ENCODE data around the gene EXOC7.
A peak's percentile ranks its signal among the peaks of the same experiment; 100 is the strongest.

EXOC7 gene

GRCh38 chr17:76135810-76136188 is 32.2 kb upstream of the EXOC7 start:
- H3K9me3 Mint-ChIP-seq, result no peaks in the 10 kb centered on the region
- H3K4me3 Mint-ChIP-seq, result no peak overlapping the region
- DNase-seq (ENCODE audit: low spot score in 2 of 2) (no peak), ATAC-seq (replicated peaks; ENCODE audit: extremely low read depth, poor library complexity, severe bottlenecking) (no peak)
- H3K4me1 Mint-ChIP-seq, result peaks cover 27% of the 10 kb centered on the region
- no peaks in the 10 kb centered on the region for H3K36me3 Mint-ChIP-seq (ENCODE audit: insufficient read depth)
- H3K27me3 Mint-ChIP-seq, result peaks cover 9% of the 10 kb centered on the region
- no peak overlapping the region for H3K27ac Mint-ChIP-seq (ENCODE audit: low read depth)

DNA sequence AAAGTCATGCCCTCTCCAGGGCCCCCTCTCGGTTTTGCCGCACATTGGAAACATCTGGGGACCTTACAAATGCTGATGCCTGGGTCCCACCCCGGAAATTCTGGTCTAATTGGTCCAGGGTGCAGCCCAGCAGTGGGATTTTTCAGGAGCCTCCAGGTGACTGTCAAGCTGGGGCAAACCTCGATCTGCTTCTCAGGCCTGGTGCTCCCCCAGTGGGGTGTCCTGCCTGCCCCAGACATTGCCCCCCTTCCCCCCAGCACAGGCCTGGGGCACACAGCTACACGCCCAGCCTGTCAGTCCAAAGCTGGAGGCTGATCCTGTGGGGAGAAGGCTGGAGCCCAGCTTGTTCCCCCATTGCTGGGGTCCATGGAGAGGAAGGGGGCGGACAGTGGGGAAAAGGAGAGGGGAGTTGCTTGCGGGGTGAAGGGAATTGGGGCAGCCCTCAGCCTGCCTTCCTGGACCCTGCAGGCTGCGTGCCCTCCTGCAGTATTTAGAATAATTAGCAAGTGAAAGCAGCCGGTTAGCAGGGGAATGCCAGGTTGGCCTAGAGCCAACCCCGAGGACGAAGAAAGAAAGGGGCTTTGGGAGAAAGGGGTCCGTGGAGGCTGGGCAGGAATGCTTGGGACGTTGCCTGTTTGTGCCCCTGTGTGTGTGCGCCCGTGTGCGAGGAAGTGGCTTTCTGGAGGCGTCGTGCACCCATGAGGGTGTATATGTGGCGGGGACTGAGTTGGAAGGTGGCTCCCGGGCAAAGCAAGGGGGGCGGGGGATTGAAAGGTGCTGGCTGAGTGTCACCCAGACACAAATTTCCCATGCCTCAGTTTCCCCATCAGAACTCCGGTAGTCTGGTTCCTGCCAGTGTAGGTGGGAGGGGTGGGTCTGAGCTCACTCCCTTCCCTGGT is 31.6 kb upstream of the EXOC7 start:
- Mint-ChIP-seq H3K27ac (ENCODE audit: low read depth) (peak overlapping the region; percentile 9), H3K9me3 (no peaks in the 10 kb centered on the region), H3K4me1 (peaks cover 20% of the 10 kb centered on the region), H3K36me3 (ENCODE audit: insufficient read depth) (no peaks in the 10 kb centered on the region), H3K27me3 (peaks cover 2% of the 10 kb centered on the region), H3K4me3 (no peak overlapping the region)
- ATAC-seq (replicated peaks; ENCODE audit: extremely low read depth, poor library complexity, severe bottlenecking) (peak; percentile 41), DNase-seq (ENCODE audit: low spot score in 2 of 2) (no peak)

GRCh38 chr17:76132574-76133338 is 29.2 kb upstream of the EXOC7 start:
- no peak overlapping the region for H3K27ac Mint-ChIP-seq (ENCODE audit: low read depth)
- no peak overlapping the region for H3K4me3 Mint-ChIP-seq
- H3K27me3 Mint-ChIP-seq, result no peaks in the 10 kb centered on the region
- H3K4me1 Mint-ChIP-seq, result peaks cover 16% of the 10 kb centered on the region
- H3K36me3 Mint-ChIP-seq (ENCODE audit: insufficient read depth), result no peaks in the 10 kb centered on the region
- no peaks in the 10 kb centered on the region for H3K9me3 Mint-ChIP-seq
- DNase-seq (ENCODE audit: low spot score in 2 of 2) (no peak), ATAC-seq (replicated peaks; ENCODE audit: extremely low read depth, poor library complexity, severe bottlenecking) (no peak)

- Mint-ChIP-seq H3K27me3 (no peaks in the 10 kb centered on the region), H3K4me1 (peaks cover 16% of the 10 kb centered on the region), H3K9me3 (no peaks in the 10 kb centered on the region), H3K27ac (ENCODE audit: low read depth) (peak overlapping the region; percentile 58), H3K4me3 (no peak overlapping the region), H3K36me3 (ENCODE audit: insufficient read depth) (no peaks in the 10 kb centered on the region)
- DNase-seq (ENCODE audit: low spot score in 2 of 2), result no peak
- ATAC-seq (replicated peaks; ENCODE audit: extremely low read depth, poor library complexity, severe bottlenecking), result no peak
These were observed 28.3 kb upstream of the EXOC7 start for GRCh38 chr17:76131692-76132573.

- DNase-seq (ENCODE audit: low spot score in 2 of 2) (no peak), ATAC-seq (replicated peaks; ENCODE audit: extremely low read depth, poor library complexity, severe bottlenecking) (no peak)
- no peaks in the 10 kb centered on the region for H3K27me3 Mint-ChIP-seq
- no peaks in the 10 kb centered on the region for H3K9me3 Mint-ChIP-seq
- no peaks in the 10 kb centered on the region for H3K36me3 Mint-ChIP-seq (ENCODE audit: insufficient read depth)
- H3K4me1 Mint-ChIP-seq, result peaks cover 16% of the 10 kb centered on the region
- peak overlapping the region; percentile 58 for H3K27ac Mint-ChIP-seq (ENCODE audit: low read depth)
- H3K4me3 Mint-ChIP-seq, result no peak overlapping the region
These were observed 27.6 kb upstream of the EXOC7 start for GRCh38 chr17:76131051-76131691.

- no peaks in the 10 kb centered on the region for H3K27me3 Mint-ChIP-seq
- H3K27ac Mint-ChIP-seq (ENCODE audit: low read depth), result no peak overlapping the region
- DNase-seq (ENCODE audit: low spot score in 2 of 2) (no peak), ATAC-seq (replicated peaks; ENCODE audit: extremely low read depth, poor library complexity, severe bottlenecking) (no peak)
- no peak overlapping the region for H3K4me3 Mint-ChIP-seq
- no peaks in the 10 kb centered on the region for H3K36me3 Mint-ChIP-seq (ENCODE audit: insufficient read depth)
- peaks cover 15% of the 10 kb centered on the region for H3K4me1 Mint-ChIP-seq
- H3K9me3 Mint-ChIP-seq, result no peaks in the 10 kb centered on the region
These were observed 26.9 kb upstream of the EXOC7 start for GRCh38 chr17:76130473-76130872.

- no peak overlapping the region for H3K27ac Mint-ChIP-seq (ENCODE audit: low read depth)
- no peak for ATAC-seq (replicated peaks; ENCODE audit: extremely low read depth, poor library complexity, severe bottlenecking)
- H3K36me3 Mint-ChIP-seq (ENCODE audit: insufficient read depth), result peaks cover 3% of the 10 kb centered on the region
- no peaks in the 10 kb centered on the region for H3K27me3 Mint-ChIP-seq
- no peak for DNase-seq (ENCODE audit: low spot score in 2 of 2)
- H3K4me1 Mint-ChIP-seq, result peaks cover 5% of the 10 kb centered on the region
- no peak overlapping the region for H3K4me3 Mint-ChIP-seq
- no peaks in the 10 kb centered on the region for H3K9me3 Mint-ChIP-seq
These were observed 22.3 kb upstream of the EXOC7 start for GRCh38 chr17:76125922-76126321.

- no peaks in the 10 kb centered on the region for H3K9me3 Mint-ChIP-seq
- no peak for DNase-seq (ENCODE audit: low spot score in 2 of 2)
- H3K27ac Mint-ChIP-seq (ENCODE audit: low read depth), result no peak overlapping the region
- peaks cover 3% of the 10 kb centered on the region for H3K36me3 Mint-ChIP-seq (ENCODE audit: insufficient read depth)
- H3K27me3 Mint-ChIP-seq, result no peaks in the 10 kb centered on the region
- no peak overlapping the region for H3K4me3 Mint-ChIP-seq
- ATAC-seq (replicated peaks; ENCODE audit: extremely low read depth, poor library complexity, severe bottlenecking), result no peak
- H3K4me1 Mint-ChIP-seq, result peaks cover 5% of the 10 kb centered on the region
These were observed 21.7 kb upstream of the EXOC7 start for GRCh38 chr17:76125391-76125675.

DNA sequence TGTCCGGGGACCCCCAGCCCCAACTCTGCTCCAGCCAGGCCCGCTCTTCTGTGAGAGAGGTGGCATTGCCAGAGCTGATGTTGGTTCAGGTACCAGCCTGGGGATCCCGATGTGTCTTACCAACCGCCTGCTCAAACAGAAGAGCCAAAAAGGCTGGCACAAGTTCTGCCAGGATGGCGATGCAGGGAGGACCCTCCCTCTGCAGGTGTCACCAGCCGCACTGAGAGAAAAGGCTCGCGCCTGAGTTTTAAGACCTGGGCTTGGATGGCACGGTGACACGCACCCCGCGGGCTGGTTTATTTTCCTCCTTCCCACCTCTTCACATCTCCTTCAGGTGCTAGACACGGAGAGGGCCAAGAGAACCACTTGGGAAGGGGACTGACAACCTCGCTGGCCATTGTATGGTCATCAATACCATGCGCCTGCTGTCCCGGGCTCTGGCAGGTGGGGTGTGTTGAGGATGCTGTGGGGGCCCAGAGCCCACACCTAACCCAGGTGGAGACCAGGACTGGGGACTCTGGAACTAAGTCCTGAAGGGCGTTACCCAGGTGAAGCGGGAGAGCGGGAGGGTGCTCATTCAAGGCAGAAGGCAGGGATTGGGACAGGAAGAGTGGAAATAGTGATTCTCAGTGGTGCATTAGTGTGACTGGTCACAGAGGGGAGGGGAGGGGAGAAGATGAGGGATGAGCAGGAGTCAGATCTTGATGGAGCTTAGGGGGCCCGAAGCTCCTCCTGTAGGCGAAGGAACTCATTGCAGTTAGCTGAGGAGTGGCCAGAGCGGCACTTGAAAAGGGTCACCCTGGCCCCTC is 21.2 kb upstream of the EXOC7 start:
- Mint-ChIP-seq H3K4me3 (no peak overlapping the region), H3K27me3 (no peaks in the 10 kb centered on the region), H3K36me3 (ENCODE audit: insufficient read depth) (peaks cover 3% of the 10 kb centered on the region), H3K4me1 (peaks cover 5% of the 10 kb centered on the region), H3K9me3 (no peaks in the 10 kb centered on the region), H3K27ac (ENCODE audit: low read depth) (no peak overlapping the region)
- no peak for ATAC-seq (replicated peaks; ENCODE audit: extremely low read depth, poor library complexity, severe bottlenecking)
- DNase-seq (ENCODE audit: low spot score in 2 of 2), result no peak

- ATAC-seq (replicated peaks; ENCODE audit: extremely low read depth, poor library complexity, severe bottlenecking) (no peak), DNase-seq (ENCODE audit: low spot score in 2 of 2) (no peak)
- peaks cover 5% of the 10 kb centered on the region for H3K4me1 Mint-ChIP-seq
- no peaks in the 10 kb centered on the region for H3K9me3 Mint-ChIP-seq
- H3K4me3 Mint-ChIP-seq, result peak overlapping the region; percentile 51
- H3K27ac Mint-ChIP-seq (ENCODE audit: low read depth), result no peak overlapping the region
- H3K36me3 Mint-ChIP-seq (ENCODE audit: insufficient read depth), result peaks cover 3% of the 10 kb centered on the region
- H3K27me3 Mint-ChIP-seq, result no peaks in the 10 kb centered on the region
These were observed 20.4 kb upstream of the EXOC7 start for GRCh38 chr17:76123749-76124581.

GRCh38 chr17:76123191-76123499 is 19.6 kb upstream of the EXOC7 start:
- H3K4me1 Mint-ChIP-seq, result peaks cover 5% of the 10 kb centered on the region
- peak overlapping the region; percentile 51 for H3K4me3 Mint-ChIP-seq
- H3K27ac Mint-ChIP-seq (ENCODE audit: low read depth), result peak overlapping the region; percentile 14
- no peak for ATAC-seq (replicated peaks; ENCODE audit: extremely low read depth, poor library complexity, severe bottlenecking)
- DNase-seq (ENCODE audit: low spot score in 2 of 2), result no peak
- no peaks in the 10 kb centered on the region for H3K9me3 Mint-ChIP-seq
- no peaks in the 10 kb centered on the region for H3K27me3 Mint-ChIP-seq
- H3K36me3 Mint-ChIP-seq (ENCODE audit: insufficient read depth), result peaks cover 3% of the 10 kb centered on the region

Data from central memory CD8-positive, alpha-beta T cell (primary cell).